Renal pelvis (tissue), 4 donors: ENCODE results near the gene SPON1. TPM values are rescaled to one million over a fixed set of nuclear protein-coding genes. Genes with fewer than 3 reads are reported as not detected.

ENCODE experiments used
- DNase-seq: peaks from one replicate; pipeline ENCODE4 v3.0.0-alpha.2; 2013
- polyA plus RNA-seq, 3 donors: library from polyadenylated mRNA; unstranded; fragments of 120-200 nt; gene quantifications; one replicate each; pipeline ENCODE4 v1.2.1, GENCODE V29; 2013; ENCODE audit not compliant: insufficient read length in 3 of 3

Gene SPON1
- polyA plus RNA-seq, 3 donors: 57.4 to 71.8 (median 68.0) TPM

DNA sequence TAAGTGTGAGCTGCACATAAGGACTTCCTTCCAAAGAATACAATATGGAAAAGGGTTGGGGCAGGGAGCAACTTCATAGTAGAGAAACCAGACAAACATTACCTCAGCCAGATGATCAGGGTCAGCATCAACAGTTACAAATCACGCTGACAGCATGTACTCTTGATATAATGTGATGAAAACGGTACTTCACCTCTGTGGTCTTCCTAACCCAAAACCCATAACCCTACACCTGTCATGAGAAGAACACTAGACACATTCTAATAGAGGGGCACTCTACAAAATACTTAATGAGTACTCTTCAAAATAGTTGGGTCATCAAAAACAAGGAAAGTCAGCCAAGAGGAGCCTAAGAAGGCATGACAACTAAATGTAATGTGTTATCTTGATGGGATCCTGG is 352.6 kb downstream of the SPON1 start:
- DNase-seq: no peak
